SK-N-SH (cell line): ENCODE data around the gene PCED1B. TPM values are rescaled to one million over a fixed set of nuclear protein-coding genes. Genes with fewer than 3 reads are reported as not detected.

Experiments
- CTCF ChIA-PET: fragments of 300-600, 350-600 bp; formaldehyde crosslinking; extraction: SDS; loops from one replicate; lab custom pipeline; 2021; lab: Yijun Ruan, JAX
- POLR2A ChIA-PET: fragments of 350-600 bp; sonication (Branson Sonifier 250); formaldehyde crosslinking; extraction: SDS; loops from one replicate; lab custom pipeline; 2020; ENCODE audit warnings: antibody characterized with exemption, inconsistent platforms; lab: Yijun Ruan, JAX
- DNase-seq: peaks from one replicate; pipeline ENCODE4 v3.0.0; 2012
- H2AFZ ChIP-seq: fragments of 200-600 bp; sonication (generic); 2 replicates; pipeline ENCODE4 v1.8.1; 2016; ENCODE audit warnings: antibody characterized with exemption, mild to moderate bottlenecking, low read depth
- H3F3A ChIP-seq: fragments of 200-600 bp; sonication (generic); replicated peaks from 2 replicates; pipeline ENCODE3; 2016; ENCODE audit warnings: antibody characterized with exemption, mild to moderate bottlenecking; ENCODE audit not compliant: insufficient read depth
- H3K27ac ChIP-seq, 2 experiments: fragments of 200-500 bp in 1 of 2; fragments of 200-600 bp in 1 of 2; sonication (Bioruptor generic) in 1 of 2; sonication (generic), shearing (Covaris generic) in 1 of 2; 2 replicates each; pipeline versions ENCODE4 v1.5.1 to v1.6.1; 2014 to 2016; ENCODE audit warnings: low read depth in 2 of 2, inconsistent platforms in 1 of 2, low read length in 1 of 2, mild to moderate bottlenecking in 1 of 2, mixed read lengths in 1 of 2
- H3K27me3 ChIP-seq: fragments of 200-600 bp; sonication (generic), shearing (Covaris generic); 2 replicates; pipeline ENCODE4 v1.6.1; 2016; ENCODE audit warnings: mixed run types; ENCODE audit not compliant: insufficient read depth
- H3K36me3 ChIP-seq, 2 experiments: fragments of 200-500 bp in 1 of 2; fragments of 200-600 bp in 1 of 2; sonication (Bioruptor generic) in 1 of 2; sonication (generic) in 1 of 2; replicated peaks in 1 of 2; 2 replicates each; pipeline versions ENCODE3 to v1.5.1; 2014 to 2016; ENCODE audit warnings: low read length in 1 of 2, mild to moderate bottlenecking in 1 of 2; ENCODE audit not compliant: insufficient read depth in 2 of 2, control insufficient read depth in 1 of 2
- H3K4me1 ChIP-seq, 2 experiments: fragments of 200-500 bp in 1 of 2; fragments of 200-600 bp in 1 of 2; sonication (Bioruptor generic) in 1 of 2; sonication (generic), shearing (Covaris generic) in 1 of 2; 2 replicates each; pipeline versions ENCODE4 v1.5.1 to v1.6.1; 2014 to 2016; ENCODE audit warnings: low read depth in 1 of 2, low read length in 1 of 2, mixed run types in 1 of 2; ENCODE audit not compliant: insufficient read depth in 2 of 2, control insufficient read depth in 1 of 2
- H3K4me2 ChIP-seq: fragments of 200-600 bp; sonication (generic), shearing (Covaris generic); 2 replicates; pipeline ENCODE4 v1.6.1; 2017; ENCODE audit warnings: mixed run types
- H3K4me3 ChIP-seq, 2 experiments: fragments of 200-500 bp in 1 of 2; fragments of 200-600 bp in 1 of 2; sonication (Bioruptor generic) in 1 of 2; sonication (generic), shearing (Covaris generic) in 1 of 2; 2 replicates each; pipeline versions ENCODE4 v1.5.1 to v1.8.1; 2014 to 2016; ENCODE audit warnings: low read depth in 2 of 2, inconsistent platforms in 1 of 2, low read length in 1 of 2, mild to moderate bottlenecking in 1 of 2, mixed read lengths in 1 of 2, moderate library complexity in 1 of 2
- H3K79me2 ChIP-seq: fragments of 200-600 bp; sonication (generic); 2 replicates; pipeline ENCODE4 v1.8.1; 2017; ENCODE audit warnings: mild to moderate bottlenecking; ENCODE audit not compliant: insufficient read depth
- H3K9ac ChIP-seq: fragments of 200-600 bp; sonication (generic); 2 replicates; pipeline ENCODE4 v1.6.1; 2017; ENCODE audit warnings: mixed run types
- H3K9me2 ChIP-seq: fragments of 200-600 bp; sonication (generic); 2 replicates; pipeline ENCODE4 v1.6.1; 2017; ENCODE audit warnings: mixed run types
- H3K9me3 ChIP-seq: fragments of 200-600 bp; sonication (generic); 2 replicates; pipeline ENCODE4 v1.6.1; 2017; ENCODE audit warnings: mixed run types, mild to moderate bottlenecking, moderate library complexity
- H4K20me1 ChIP-seq: fragments of 200-600 bp; sonication (generic); 2 replicates; pipeline ENCODE4 v1.6.1; 2017; ENCODE audit warnings: mild to moderate bottlenecking, mixed run types; ENCODE audit not compliant: insufficient read depth
- ELF1 ChIP-seq: IDR thresholded peaks from 2 replicates; pipeline ENCODE4 v1.4.0; 2012
- FOXM1 ChIP-seq: IDR thresholded peaks from 2 replicates; pipeline ENCODE4 v1.4.0; 2012; ENCODE audit warnings: low read depth, mild to moderate bottlenecking
- GABPA ChIP-seq: IDR thresholded peaks from 2 replicates; pipeline ENCODE4 v1.4.0; 2012; ENCODE audit warnings: low read depth, mild to moderate bottlenecking
- JUND ChIP-seq: IDR thresholded peaks from 2 replicates; pipeline ENCODE4 v1.4.0; 2012
- RCOR1 ChIP-seq: fragments of 150-350 bp; IDR thresholded peaks from 2 replicates; pipeline ENCODE4 v1.6.1; 2017; ENCODE audit warnings: antibody characterized with exemption, low read length
- RFX5 ChIP-seq: IDR thresholded peaks from 2 replicates; pipeline ENCODE4 v1.6.1; 2012; ENCODE audit warnings: mild to moderate bottlenecking, improper control_type of control experiment, low read length
- RXRA ChIP-seq: IDR thresholded peaks from 2 replicates; pipeline ENCODE4 v1.4.0; 2012; ENCODE audit warnings: low read depth, mild to moderate bottlenecking, borderline replicate concordance
- TCF12 ChIP-seq: IDR thresholded peaks from 2 replicates; pipeline ENCODE4 v1.4.0; 2012
- whole genome bisulfite sequencing: methylation state at CpG from one replicate; pipeline ENCODE4 v1.1.6; 2017; ENCODE audit warnings: low lambda C conversion rate; 5-methylcytosine and 5-hydroxymethylcytosine counted together
- polyA plus RNA-seq, 3 experiments: library from polyadenylated mRNA; depleted of rRNA; stranded (reverse); fragments of >200 nt; gene quantifications; 2 replicates each; pipeline ENCODE4 v1.2.3, GENCODE V29; 2012
- TF ChIP-seq, protein P1 (sequence below): IDR thresholded peaks from 2 replicates; pipeline ENCODE4 v1.4.0; 2012; ENCODE audit warnings: low read depth, borderline replicate concordance
- TF ChIP-seq, protein P2 (sequence below): IDR thresholded peaks from 2 replicates; pipeline ENCODE4 v1.6.1; 2012; ENCODE audit warnings: mild to moderate bottlenecking, low read depth, low read length, moderate library complexity
- TF ChIP-seq, protein P3 (sequence below): IDR thresholded peaks from 2 replicates; pipeline ENCODE4 v1.4.0; 2012; ENCODE audit warnings: low read depth, borderline replicate concordance
- TF ChIP-seq, protein P4 (sequence below): IDR thresholded peaks from 2 replicates; pipeline ENCODE4; 2012
- TF ChIP-seq, protein P5 (sequence below): fragments of 150-350 bp; IDR thresholded peaks from 2 replicates; pipeline ENCODE4 v1.6.1; 2017; ENCODE audit warnings: antibody characterized with exemption, low read length, low read depth, borderline replicate concordance

The PCED1B gene
- polyA plus RNA-seq, 1 of the 3 experiments (the other 2 are of a cell fraction): 0.21 TPM

DNA sequence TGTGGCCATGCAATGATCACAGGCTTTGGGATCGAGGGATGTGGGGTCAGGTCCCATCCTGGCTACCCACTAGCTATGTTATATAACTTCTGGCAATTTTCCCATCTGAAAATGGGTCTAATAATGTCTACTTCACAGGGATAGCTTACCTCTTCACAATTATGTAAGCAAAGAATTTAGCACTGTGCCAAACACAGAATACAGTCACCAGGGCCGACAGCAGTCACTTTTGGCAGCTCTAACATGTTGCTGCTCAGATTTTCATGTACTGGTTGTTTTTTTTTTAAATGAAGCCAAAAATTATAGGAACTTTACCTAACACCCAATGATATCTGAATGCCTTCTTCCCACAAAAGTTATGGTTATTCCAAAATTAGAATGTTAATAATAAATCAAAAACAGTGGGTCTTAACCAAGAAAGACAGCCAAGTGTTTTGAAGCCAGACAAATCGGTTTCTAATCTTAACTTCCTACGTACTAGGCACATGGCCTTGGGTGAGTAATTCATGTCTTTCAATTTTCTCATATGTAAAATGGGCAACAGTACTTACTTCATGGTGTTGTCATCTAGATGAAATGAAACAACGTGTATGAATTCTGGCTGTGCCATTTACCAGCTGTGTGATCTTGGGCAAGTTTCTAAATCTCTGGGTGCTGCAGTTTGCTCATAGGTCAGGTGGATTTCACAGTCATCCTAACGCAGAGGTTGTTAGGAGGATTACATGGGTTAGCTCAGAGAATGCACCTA is 13.0 kb upstream of the PCED1B start:
- no peaks in the 10 kb centered on the region for H4K20me1 ChIP-seq
- no peak overlapping the region for H3K9ac ChIP-seq
- H3F3A ChIP-seq: no peaks in the 10 kb centered on the region
- no peaks in the 10 kb centered on the region for H3K79me2 ChIP-seq
- H3K27me3 ChIP-seq: peaks cover 3% of the 10 kb centered on the region; the same call in 1 of the 2 replicates
- no peaks in the 10 kb centered on the region for H3K36me3 ChIP-seq
- no peaks in the 10 kb centered on the region for H3K9me2 ChIP-seq
- ChIA-PET POLR2A (no interaction called here), CTCF (no interaction called here)
- no peak overlapping the region for H3K4me2 ChIP-seq
- DNase-seq: no peak
- TF ChIP-seq TCF12 (no peak), ELF1 (no peak), FOXM1 (no peak), JUND (no peak), GABPA (no peak), RXRA (no peak), RFX5 (no peak), RCOR1 (no peak)
- TF ChIP-seq, protein P1, sequence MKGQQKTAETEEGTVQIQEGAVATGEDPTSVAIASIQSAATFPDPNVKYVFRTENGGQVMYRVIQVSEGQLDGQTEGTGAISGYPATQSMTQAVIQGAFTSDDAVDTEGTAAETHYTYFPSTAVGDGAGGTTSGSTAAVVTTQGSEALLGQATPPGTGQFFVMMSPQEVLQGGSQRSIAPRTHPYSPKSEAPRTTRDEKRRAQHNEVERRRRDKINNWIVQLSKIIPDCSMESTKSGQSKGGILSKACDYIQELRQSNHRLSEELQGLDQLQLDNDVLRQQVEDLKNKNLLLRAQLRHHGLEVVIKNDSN: no peak
- TF ChIP-seq, protein P2, sequence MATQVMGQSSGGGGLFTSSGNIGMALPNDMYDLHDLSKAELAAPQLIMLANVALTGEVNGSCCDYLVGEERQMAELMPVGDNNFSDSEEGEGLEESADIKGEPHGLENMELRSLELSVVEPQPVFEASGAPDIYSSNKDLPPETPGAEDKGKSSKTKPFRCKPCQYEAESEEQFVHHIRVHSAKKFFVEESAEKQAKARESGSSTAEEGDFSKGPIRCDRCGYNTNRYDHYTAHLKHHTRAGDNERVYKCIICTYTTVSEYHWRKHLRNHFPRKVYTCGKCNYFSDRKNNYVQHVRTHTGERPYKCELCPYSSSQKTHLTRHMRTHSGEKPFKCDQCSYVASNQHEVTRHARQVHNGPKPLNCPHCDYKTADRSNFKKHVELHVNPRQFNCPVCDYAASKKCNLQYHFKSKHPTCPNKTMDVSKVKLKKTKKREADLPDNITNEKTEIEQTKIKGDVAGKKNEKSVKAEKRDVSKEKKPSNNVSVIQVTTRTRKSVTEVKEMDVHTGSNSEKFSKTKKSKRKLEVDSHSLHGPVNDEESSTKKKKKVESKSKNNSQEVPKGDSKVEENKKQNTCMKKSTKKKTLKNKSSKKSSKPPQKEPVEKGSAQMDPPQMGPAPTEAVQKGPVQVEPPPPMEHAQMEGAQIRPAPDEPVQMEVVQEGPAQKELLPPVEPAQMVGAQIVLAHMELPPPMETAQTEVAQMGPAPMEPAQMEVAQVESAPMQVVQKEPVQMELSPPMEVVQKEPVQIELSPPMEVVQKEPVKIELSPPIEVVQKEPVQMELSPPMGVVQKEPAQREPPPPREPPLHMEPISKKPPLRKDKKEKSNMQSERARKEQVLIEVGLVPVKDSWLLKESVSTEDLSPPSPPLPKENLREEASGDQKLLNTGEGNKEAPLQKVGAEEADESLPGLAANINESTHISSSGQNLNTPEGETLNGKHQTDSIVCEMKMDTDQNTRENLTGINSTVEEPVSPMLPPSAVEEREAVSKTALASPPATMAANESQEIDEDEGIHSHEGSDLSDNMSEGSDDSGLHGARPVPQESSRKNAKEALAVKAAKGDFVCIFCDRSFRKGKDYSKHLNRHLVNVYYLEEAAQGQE: no peak
- TF ChIP-seq, protein P3, sequence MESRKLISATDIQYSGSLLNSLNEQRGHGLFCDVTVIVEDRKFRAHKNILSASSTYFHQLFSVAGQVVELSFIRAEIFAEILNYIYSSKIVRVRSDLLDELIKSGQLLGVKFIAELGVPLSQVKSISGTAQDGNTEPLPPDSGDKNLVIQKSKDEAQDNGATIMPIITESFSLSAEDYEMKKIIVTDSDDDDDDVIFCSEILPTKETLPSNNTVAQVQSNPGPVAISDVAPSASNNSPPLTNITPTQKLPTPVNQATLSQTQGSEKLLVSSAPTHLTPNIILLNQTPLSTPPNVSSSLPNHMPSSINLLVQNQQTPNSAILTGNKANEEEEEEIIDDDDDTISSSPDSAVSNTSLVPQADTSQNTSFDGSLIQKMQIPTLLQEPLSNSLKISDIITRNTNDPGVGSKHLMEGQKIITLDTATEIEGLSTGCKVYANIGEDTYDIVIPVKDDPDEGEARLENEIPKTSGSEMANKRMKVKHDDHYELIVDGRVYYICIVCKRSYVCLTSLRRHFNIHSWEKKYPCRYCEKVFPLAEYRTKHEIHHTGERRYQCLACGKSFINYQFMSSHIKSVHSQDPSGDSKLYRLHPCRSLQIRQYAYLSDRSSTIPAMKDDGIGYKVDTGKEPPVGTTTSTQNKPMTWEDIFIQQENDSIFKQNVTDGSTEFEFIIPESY: no peak
- TF ChIP-seq, protein P4, sequence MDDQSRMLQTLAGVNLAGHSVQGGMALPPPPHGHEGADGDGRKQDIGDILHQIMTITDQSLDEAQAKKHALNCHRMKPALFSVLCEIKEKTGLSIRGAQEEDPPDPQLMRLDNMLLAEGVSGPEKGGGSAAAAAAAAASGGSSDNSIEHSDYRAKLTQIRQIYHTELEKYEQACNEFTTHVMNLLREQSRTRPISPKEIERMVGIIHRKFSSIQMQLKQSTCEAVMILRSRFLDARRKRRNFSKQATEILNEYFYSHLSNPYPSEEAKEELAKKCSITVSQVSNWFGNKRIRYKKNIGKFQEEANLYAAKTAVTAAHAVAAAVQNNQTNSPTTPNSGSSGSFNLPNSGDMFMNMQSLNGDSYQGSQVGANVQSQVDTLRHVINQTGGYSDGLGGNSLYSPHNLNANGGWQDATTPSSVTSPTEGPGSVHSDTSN: no peak
- TF ChIP-seq, protein P5, sequence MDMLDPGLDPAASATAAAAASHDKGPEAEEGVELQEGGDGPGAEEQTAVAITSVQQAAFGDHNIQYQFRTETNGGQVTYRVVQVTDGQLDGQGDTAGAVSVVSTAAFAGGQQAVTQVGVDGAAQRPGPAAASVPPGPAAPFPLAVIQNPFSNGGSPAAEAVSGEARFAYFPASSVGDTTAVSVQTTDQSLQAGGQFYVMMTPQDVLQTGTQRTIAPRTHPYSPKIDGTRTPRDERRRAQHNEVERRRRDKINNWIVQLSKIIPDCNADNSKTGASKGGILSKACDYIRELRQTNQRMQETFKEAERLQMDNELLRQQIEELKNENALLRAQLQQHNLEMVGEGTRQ: no peak
- H3K9me3 ChIP-seq: no peaks in the 10 kb centered on the region
- H3K4me1 ChIP-seq: no peaks in the 10 kb centered on the region; a peak in 1 of 4 replicates
- H3K27ac ChIP-seq: no peak overlapping the region
- H3K4me3 ChIP-seq: no peak overlapping the region
- H2AFZ ChIP-seq: no peak overlapping the region
- 13% methylated on average over 6 of the region's 6 CpGs for WGBS
